ENCODE data around the gene USP13. TPM values are rescaled to one million over a fixed set of nuclear protein-coding genes. Genes with fewer than 3 reads are reported as not detected.

USP13 gene
- total and polyA plus RNA-seq, 10 of the 15 experiments (the other 5 are each of a cell fraction or from before 2014, with no cell fraction given), result 3.2 to 20.8 (median 9.0) TPM

DNA sequence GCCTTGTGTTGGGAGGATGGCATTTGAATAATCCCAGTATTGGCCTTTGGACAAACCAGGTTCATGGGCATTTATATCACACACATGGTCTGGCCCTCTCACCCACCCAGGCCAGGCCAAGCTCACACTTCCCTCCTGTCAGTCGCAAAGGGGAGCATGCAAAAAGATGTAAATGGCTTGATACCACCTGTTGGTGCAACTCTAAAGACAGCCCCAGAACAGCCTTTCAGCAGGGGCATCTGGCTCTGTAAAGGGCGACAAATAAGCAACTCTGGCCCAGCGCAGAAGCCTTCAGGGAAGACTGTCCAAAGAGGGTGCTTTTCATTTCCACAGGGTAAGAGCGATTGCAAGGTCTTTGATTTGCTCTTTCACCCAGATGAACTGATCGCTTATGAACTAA lies 91.8 kb downstream of the USP13 start:
- FAIRE-seq (no peak), DNase-seq (ENCODE audit: low read depth, low spot score) (no peak), ATAC-seq (no peak)
- no peaks in the 10 kb centered on the region for H3K9me3 ChIP-seq (replicated peaks; ENCODE audit: control insufficient read depth, insufficient read depth, low read length)
- 93% methylated on average over 5 of the region's 5 CpGs for WGBS (ENCODE audit: insufficient coverage, insufficient replicate concordance, low lambda C conversion rate, missing lambda C conversion rate)
- no peak overlapping the region for H3K27ac ChIP-seq (ENCODE audit: control insufficient read depth, insufficient read depth)
- no peak overlapping the region for H3K4me2 ChIP-seq (ENCODE audit: control insufficient read depth, insufficient read depth)
- intact Hi-C loops (cut with micrococcal nuclease; ENCODE audit: unreplicated experiment), result no loop called here
- H3K79me2 ChIP-seq (ENCODE audit: control insufficient read depth, insufficient read depth, low read length), result no peaks in the 10 kb centered on the region
- SMC1A ChIA-PET (ENCODE audit: uncharacterized antibody, unreplicated experiment), result no interaction called here
- POLR2A ChIA-PET, result interaction anchor here (0.7 kb wide), 1 partner anchor 49 kb away, joined by 3 read pairs; no protein-coding TSS in a partner anchor
- in situ Hi-C loops (cut with MboI), result no loop called here
- CTCF ChIA-PET, result no interaction called here
- no peaks in the 10 kb centered on the region for H3K4me1 ChIP-seq (ENCODE audit: control insufficient read depth, insufficient read depth, low read length)
- H4K20me1 ChIP-seq (ENCODE audit: control insufficient read depth, insufficient read depth), result no peaks in the 10 kb centered on the region
- RAD21 ChIA-PET (ENCODE audit: unreplicated experiment), result no interaction called here
- no peak overlapping the region for H3K9ac ChIP-seq (ENCODE audit: control insufficient read depth, insufficient read depth, low read length)
- TF ChIP-seq HDGF (IDR thresholded peaks at IDR 0.05) (no peak), STAT3 (IDR thresholded peaks at IDR 0.05; ENCODE audit: low read depth, low read length) (no peak), TCF3 (IDR thresholded peaks at IDR 0.05; ENCODE audit: borderline replicate concordance, insufficient read depth, low read depth, low read length) (no peak), KLF5 (IDR thresholded peaks at IDR 0.05; ENCODE audit: partially characterized antibody) (no peak), NR2F1 (conservative IDR thresholded peaks at IDR 0.05) (no peak)
- TF ChIP-seq, protein P1, sequence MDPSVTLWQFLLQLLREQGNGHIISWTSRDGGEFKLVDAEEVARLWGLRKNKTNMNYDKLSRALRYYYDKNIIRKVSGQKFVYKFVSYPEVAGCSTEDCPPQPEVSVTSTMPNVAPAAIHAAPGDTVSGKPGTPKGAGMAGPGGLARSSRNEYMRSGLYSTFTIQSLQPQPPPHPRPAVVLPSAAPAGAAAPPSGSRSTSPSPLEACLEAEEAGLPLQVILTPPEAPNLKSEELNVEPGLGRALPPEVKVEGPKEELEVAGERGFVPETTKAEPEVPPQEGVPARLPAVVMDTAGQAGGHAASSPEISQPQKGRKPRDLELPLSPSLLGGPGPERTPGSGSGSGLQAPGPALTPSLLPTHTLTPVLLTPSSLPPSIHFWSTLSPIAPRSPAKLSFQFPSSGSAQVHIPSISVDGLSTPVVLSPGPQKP (IDR thresholded peaks at IDR 0.05; ENCODE audit: low read depth, low read length), result no peak
- TF ChIP-seq, protein P2, sequence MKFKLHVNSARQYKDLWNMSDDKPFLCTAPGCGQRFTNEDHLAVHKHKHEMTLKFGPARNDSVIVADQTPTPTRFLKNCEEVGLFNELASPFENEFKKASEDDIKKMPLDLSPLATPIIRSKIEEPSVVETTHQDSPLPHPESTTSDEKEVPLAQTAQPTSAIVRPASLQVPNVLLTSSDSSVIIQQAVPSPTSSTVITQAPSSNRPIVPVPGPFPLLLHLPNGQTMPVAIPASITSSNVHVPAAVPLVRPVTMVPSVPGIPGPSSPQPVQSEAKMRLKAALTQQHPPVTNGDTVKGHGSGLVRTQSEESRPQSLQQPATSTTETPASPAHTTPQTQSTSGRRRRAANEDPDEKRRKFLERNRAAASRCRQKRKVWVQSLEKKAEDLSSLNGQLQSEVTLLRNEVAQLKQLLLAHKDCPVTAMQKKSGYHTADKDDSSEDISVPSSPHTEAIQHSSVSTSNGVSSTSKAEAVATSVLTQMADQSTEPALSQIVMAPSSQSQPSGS (IDR thresholded peaks at IDR 0.05; ENCODE audit: low read length), result no peak
- no TSS peak for BruUV-seq (replicated peaks)
- H3K4me3 ChIP-seq, result no peak overlapping the region
- peaks cover 7 to 9% of the 10 kb centered on the region in 2 experiments for H3K36me3 ChIP-seq (ENCODE audit: control insufficient read depth in 2 of 2, insufficient read depth in 2 of 2, low read length in 1 of 2)
- H2AFZ ChIP-seq (ENCODE audit: control insufficient read depth, low read depth, low read length), result no peak overlapping the region
- no peaks in the 10 kb centered on the region for H3K27me3 ChIP-seq (replicated peaks in 1 of 2; ENCODE audit: control insufficient read depth in 2 of 2, insufficient read depth in 2 of 2, low read length in 1 of 2)
